DMS114 treated with DMSO at 0.1 percent for 48 hours (cell line): Measurements from ENCODE around the gene PCDHB14.
A peak's percentile ranks its signal among the peaks of the same experiment; 100 is the strongest.
"Not testable (repeated sequence)": the region's sequence is repeated elsewhere in the genome, so short reads cannot be mapped to it uniquely, and the experiment has no call there.

Experiments used
- DNase-seq: peaks from one replicate; lab custom pipeline; 2025; ENCODE audit not compliant: unreplicated experiment; lab: John Stamatoyannopoulos, UW

The PCDHB14 gene

GRCh38 chr5:141223112-141223783 is at the start of gene PCDHB14:
TSS of gene PCDHB14 (plus strand) at chr5:141223343. CDS start at chr5:141223506, 163 bp downstream.
- DNase-seq, result peak; percentile 64

- not testable (repeated sequence) for DNase-seq
These were observed 48.6 kb upstream of the PCDHB14 start for GRCh38 chr5:141174291-141175104.

GRCh38 chr5:141175933-141176332 is 47.2 kb upstream of the PCDHB14 start:
- no peak for DNase-seq

GRCh38 chr5:141177577-141178191 is 45.5 kb upstream of the PCDHB14 start, which contains the start of gene PCDHB8:
TSS of gene PCDHB8 (plus strand) at chr5:141177790. CDS start at chr5:141178035, 245 bp downstream.
- peak; percentile 79 for DNase-seq

- DNase-seq, result not testable (repeated sequence)
These were observed 43.8 kb upstream of the PCDHB14 start for GRCh38 chr5:141179371-141179770.

- not testable (repeated sequence) for DNase-seq
These were observed 43.3 kb upstream of the PCDHB14 start for GRCh38 chr5:141179876-141180275.

- DNase-seq, result no peak
These were observed 42.8 kb upstream of the PCDHB14 start for GRCh38 chr5:141180313-141180712.

- peak; percentile 34 for DNase-seq
These were observed 40.9 kb upstream of the PCDHB14 start, which contains the start of gene PCDHB16 for GRCh38 chr5:141182248-141182647. TSS of gene PCDHB16 (plus strand) at chr5:141182387. CDS start at chr5:141182560, 173 bp downstream.

- DNase-seq, result not testable (repeated sequence)
These were observed 38.9 kb upstream of the PCDHB14 start for GRCh38 chr5:141184117-141184855.

- peak; percentile 74 for DNase-seq
These were observed 36.1 kb upstream of the PCDHB14 start, which contains the start of gene PCDHB9 for GRCh38 chr5:141186897-141187512. TSS of gene PCDHB9 (plus strand) at chr5:141187161. CDS start at chr5:141187319, 158 bp downstream.

- DNase-seq, result not testable (repeated sequence)
These were observed 34.5 kb upstream of the PCDHB14 start for GRCh38 chr5:141188682-141189081.

GRCh38 chr5:141189131-141189530 is 34.0 kb upstream of the PCDHB14 start:
- not testable (repeated sequence) for DNase-seq

GRCh38 chr5:141192110-141192725 is 30.9 kb upstream of the PCDHB14 start, which contains the start of gene PCDHB10:
TSS of gene PCDHB10 (plus strand) at chr5:141192353. CDS start at chr5:141192553, 200 bp downstream.
- peak; percentile 71 for DNase-seq

GRCh38 chr5:141194332-141194731 is 28.8 kb upstream of the PCDHB14 start:
- DNase-seq, result not testable (repeated sequence)

- DNase-seq, result no peak
These were observed 26.8 kb upstream of the PCDHB14 start for GRCh38 chr5:141196363-141196762.

- peak; percentile 76 for DNase-seq
These were observed 23.5 kb upstream of the PCDHB14 start, which contains the start of gene PCDHB11 for GRCh38 chr5:141199359-141200235. TSS of gene PCDHB11 (plus strand) at chr5:141199627. CDS start at chr5:141199775, 148 bp downstream.

- DNase-seq, result not testable (repeated sequence)
These were observed 22.0 kb upstream of the PCDHB14 start for GRCh38 chr5:141201126-141201525.

GRCh38 chr5:141201646-141202045 is 21.5 kb upstream of the PCDHB14 start:
- not testable (repeated sequence) for DNase-seq
